Endothelial cell of umbilical vein (primary cell): ENCODE data around the gene NIT2. TPM values are rescaled to one million over a fixed set of nuclear protein-coding genes. Genes with fewer than 3 reads are reported as not detected.

Source experiments
- BruUV-seq: library from RNA; stranded (reverse); fragments of 400-500 nt; replicated peaks from 2 replicates; lab custom pipeline; 2021; lab: Mats Ljungman, UMichigan
- CTCF ChIA-PET: fragments of 300-600, 350-600 bp; sonication (Branson Sonifier 250); formaldehyde crosslinking; loops from one replicate; lab custom pipeline; 2021; ENCODE audit warnings: antibody characterized with exemption, inconsistent platforms; lab: Charles Lee
- POLR2A ChIA-PET: fragments of 300-600, 350-600 bp; sonication (Branson Sonifier 250); formaldehyde crosslinking; loops from one replicate; lab custom pipeline; 2021; ENCODE audit warnings: antibody characterized with exemption, inconsistent platforms; lab: Charles Lee
- DNase-seq: peaks from one replicate; pipeline ENCODE4 v3.0.0-alpha.2; 2011; ENCODE audit warnings: low read depth, low spot score
- FAIRE-seq: peaks from 2 replicates; lab custom pipeline; 2011; peaks lifted over from hg19 to GRCh38; lab: Jason Lieb, UNC
- H2AFZ ChIP-seq: 2 replicates; pipeline ENCODE4 v1.6.0; 2012; ENCODE audit warnings: low read depth, low read length, control low read depth, inconsistent platforms
- H3K27ac ChIP-seq: 2 replicates; pipeline ENCODE4 v1.5.1; 2011; ENCODE audit warnings: low read depth, mild to moderate bottlenecking, control low read depth, low read length, moderate library complexity; ENCODE audit not compliant: insufficient read depth
- H3K27me3 ChIP-seq, 2 experiments: 2 replicates each; pipeline versions ENCODE4 v1.6.0 to v1.6.1; 2011; ENCODE audit warnings: low read length in 2 of 2, mixed read lengths in 1 of 2; ENCODE audit not compliant: control insufficient read depth in 2 of 2, insufficient read depth in 2 of 2
- H3K36me3 ChIP-seq, 2 experiments: 2 replicates in 1 of 2; 3 replicates in 1 of 2; pipeline ENCODE4 v1.5.1; 2011; ENCODE audit warnings: low read length in 2 of 2, mild to moderate bottlenecking in 1 of 2, moderate library complexity in 1 of 2; ENCODE audit not compliant: control insufficient read depth in 2 of 2, insufficient read depth in 2 of 2; ENCODE audit errors: extremely low read depth in 1 of 2
- H3K4me1 ChIP-seq: 3 replicates; pipeline ENCODE4 v1.5.1; 2011; ENCODE audit warnings: mild to moderate bottlenecking, low read length; ENCODE audit not compliant: control insufficient read depth, insufficient read depth; ENCODE audit errors: extremely low read depth
- H3K4me2 ChIP-seq: 2 replicates; pipeline ENCODE4 v1.6.1; 2011; ENCODE audit warnings: low read length, control low read depth, mixed read lengths; ENCODE audit not compliant: insufficient read depth
- H3K4me3 ChIP-seq, 3 experiments: fragments of 200-600 bp in 1 of 3; sonication (generic), shearing (Covaris generic) in 1 of 3; replicated peaks in 1 of 3; 2 replicates each; pipeline ENCODE4 v1.5.1; 2011 to 2016; ENCODE audit warnings: control low read depth in 3 of 3, low read length in 3 of 3, mild to moderate bottlenecking in 2 of 3, inconsistent platforms in 1 of 3, low read depth in 1 of 3, moderate library complexity in 1 of 3; ENCODE audit not compliant: insufficient read depth in 1 of 3
- H3K79me2 ChIP-seq: 2 replicates; pipeline ENCODE4 v1.6.0; 2012; ENCODE audit warnings: low read length, inconsistent platforms; ENCODE audit not compliant: control insufficient read depth, insufficient read depth
- H3K9ac ChIP-seq: replicated peaks from 2 replicates; pipeline ENCODE3; 2011; ENCODE audit warnings: low read length, control low read depth; ENCODE audit not compliant: insufficient read depth; ENCODE audit errors: extremely low read depth
- H3K9me1 ChIP-seq: replicated peaks from 3 replicates; pipeline ENCODE4 v1.6.0; 2011; ENCODE audit warnings: mild to moderate bottlenecking, low read length; ENCODE audit not compliant: control insufficient read depth, insufficient read depth; ENCODE audit errors: extremely low read depth
- H3K9me3 ChIP-seq: replicated peaks from 2 replicates; pipeline ENCODE4 v1.5.1; 2012; ENCODE audit warnings: low read length, inconsistent platforms; ENCODE audit not compliant: control insufficient read depth, insufficient read depth
- H4K20me1 ChIP-seq: replicated peaks from 2 replicates; pipeline ENCODE3; 2011; ENCODE audit warnings: mild to moderate bottlenecking, low read length; ENCODE audit not compliant: control insufficient read depth, insufficient read depth; ENCODE audit errors: extremely low read depth
- EZH2 ChIP-seq: IDR thresholded peaks from 2 replicates; pipeline ENCODE4 v1.6.1; 2012; ENCODE audit warnings: borderline replicate concordance, low read depth, mild to moderate bottlenecking, moderate library complexity, low read length, inconsistent platforms; ENCODE audit not compliant: severe bottlenecking
- FOS ChIP-seq: IDR thresholded peaks from 2 replicates; pipeline ENCODE4 v1.6.1; 2011; ENCODE audit warnings: mild to moderate bottlenecking, low read length, moderate library complexity, borderline replicate concordance; ENCODE audit not compliant: insufficient read depth
- GATA2 ChIP-seq: IDR thresholded peaks from 2 replicates; pipeline ENCODE4 v1.7.0; 2011; ENCODE audit warnings: low read depth, mild to moderate bottlenecking, moderate library complexity, mixed read lengths, low read length; ENCODE audit not compliant: insufficient read length, insufficient read depth
- JUN ChIP-seq: IDR thresholded peaks from 2 replicates; pipeline ENCODE4 v1.6.1; 2011; ENCODE audit warnings: borderline replicate concordance, low read depth; ENCODE audit not compliant: insufficient read length, insufficient read depth
- MYC ChIP-seq: IDR thresholded peaks from one replicate; pipeline ENCODE4 v1.6.1; 2011; ENCODE audit warnings: mild to moderate bottlenecking, low read depth, low read length
- POLR2A ChIP-seq: IDR thresholded peaks from 2 replicates; pipeline ENCODE4 v1.6.1; 2012; ENCODE audit warnings: low read depth, mild to moderate bottlenecking, control low read depth, low read length
- POLR2AphosphoS5 ChIP-seq: IDR thresholded peaks from 2 replicates; pipeline ENCODE4 v1.6.1; 2012; ENCODE audit warnings: low read depth, mild to moderate bottlenecking, control low read depth, low read length, moderate library complexity; ENCODE audit not compliant: insufficient read depth
- dilution Hi-C: fragments of 300-500 bp; cut with MboI; formaldehyde crosslinking; loops from one replicate; pipeline ENCODE4 v1.15.0; 2019; ENCODE audit warnings: low sequenced_read_pairs; ENCODE audit not compliant: extremely low pct_ligation_motif_present
- intact Hi-C: fragments of 100-400 bp; cut with micrococcal nuclease; formaldehyde crosslinking; loops from one replicate; pipeline ENCODE4 v1.10.0; 2022
- polyA plus RNA-seq, 4 experiments: library from polyadenylated mRNA; depleted of rRNA in 3 of 4; stranded (reverse) in 3 of 4; unstranded in 1 of 4; fragments of >200 nt; gene quantifications; 2 replicates each; pipeline versions ENCODE4 v1.2.1 to v1.2.3, GENCODE V29; 2011 to 2012; ENCODE audit warnings: missing spikeins in 1 of 4
- total RNA-seq: library from RNA; stranded (reverse); gene quantifications from 2 replicates; pipeline ENCODE4 v1.2.3, GENCODE V29; 2021
- TF ChIP-seq, protein P1 (sequence below), 2 donors: IDR thresholded peaks; 1 replicate in 1 of 2; 2 replicates in 1 of 2; pipeline ENCODE4 v1.5.1; 2011; ENCODE audit warnings: low read length in 2 of 2, mild to moderate bottlenecking in 2 of 2, moderate library complexity in 2 of 2, control low read depth in 1 of 2, inconsistent platforms in 1 of 2, low read depth in 1 of 2; ENCODE audit not compliant: insufficient read depth in 1 of 2; ENCODE audit errors: extremely low read depth in 1 of 2
- TF ChIP-seq, protein P2 (sequence below): IDR thresholded peaks from 2 replicates; pipeline ENCODE4 v1.6.1; 2011; ENCODE audit not compliant: insufficient read depth, insufficient read length

The NIT2 gene
- total and polyA plus RNA-seq, 2 donors (not counting 3 experiments of a cell fraction or from before 2014, with no cell fraction given), result 19.4 to 20.5 TPM

DNA sequence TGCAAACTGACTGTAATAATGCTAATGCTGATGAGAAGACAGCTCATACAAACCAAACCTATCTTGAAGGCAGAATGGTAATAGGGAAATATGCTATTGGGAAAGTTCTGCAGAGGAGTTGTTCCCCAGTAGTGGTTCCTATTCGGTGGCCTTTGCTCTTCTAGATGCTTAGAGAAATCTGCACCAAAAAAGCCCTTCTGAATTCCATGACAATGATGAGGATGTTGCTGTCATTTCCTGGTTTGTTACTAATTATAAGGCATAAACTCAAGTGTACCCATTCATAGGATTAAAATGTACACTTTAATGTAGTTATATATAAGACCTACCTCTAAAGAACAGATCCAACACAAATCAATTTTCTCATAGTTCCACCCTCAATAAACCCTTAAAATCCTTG is 36.2 kb downstream of the NIT2 start:
- DNase-seq (no peak), FAIRE-seq (no peak)
- TF ChIP-seq POLR2A (no peak), EZH2 (no peak), MYC (no peak), POLR2AphosphoS5 (no peak), JUN (no peak), FOS (no peak), GATA2 (no peak)
- TF ChIP-seq, protein P1, sequence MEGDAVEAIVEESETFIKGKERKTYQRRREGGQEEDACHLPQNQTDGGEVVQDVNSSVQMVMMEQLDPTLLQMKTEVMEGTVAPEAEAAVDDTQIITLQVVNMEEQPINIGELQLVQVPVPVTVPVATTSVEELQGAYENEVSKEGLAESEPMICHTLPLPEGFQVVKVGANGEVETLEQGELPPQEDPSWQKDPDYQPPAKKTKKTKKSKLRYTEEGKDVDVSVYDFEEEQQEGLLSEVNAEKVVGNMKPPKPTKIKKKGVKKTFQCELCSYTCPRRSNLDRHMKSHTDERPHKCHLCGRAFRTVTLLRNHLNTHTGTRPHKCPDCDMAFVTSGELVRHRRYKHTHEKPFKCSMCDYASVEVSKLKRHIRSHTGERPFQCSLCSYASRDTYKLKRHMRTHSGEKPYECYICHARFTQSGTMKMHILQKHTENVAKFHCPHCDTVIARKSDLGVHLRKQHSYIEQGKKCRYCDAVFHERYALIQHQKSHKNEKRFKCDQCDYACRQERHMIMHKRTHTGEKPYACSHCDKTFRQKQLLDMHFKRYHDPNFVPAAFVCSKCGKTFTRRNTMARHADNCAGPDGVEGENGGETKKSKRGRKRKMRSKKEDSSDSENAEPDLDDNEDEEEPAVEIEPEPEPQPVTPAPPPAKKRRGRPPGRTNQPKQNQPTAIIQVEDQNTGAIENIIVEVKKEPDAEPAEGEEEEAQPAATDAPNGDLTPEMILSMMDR (IDR thresholded peaks at IDR 0.05; ENCODE audit: extremely low read depth in 1 of 2, insufficient read depth in 1 of 2, low read depth in 1 of 2, low read length in 2 of 2), result no peak
- TF ChIP-seq, protein P2, sequence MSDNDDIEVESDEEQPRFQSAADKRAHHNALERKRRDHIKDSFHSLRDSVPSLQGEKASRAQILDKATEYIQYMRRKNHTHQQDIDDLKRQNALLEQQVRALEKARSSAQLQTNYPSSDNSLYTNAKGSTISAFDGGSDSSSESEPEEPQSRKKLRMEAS, result no peak
- Histone ChIP-seq H3K36me3 (peaks cover 8 to 20% of the 10 kb centered on the region in 2 experiments), H3K79me2 (no peaks in the 10 kb centered on the region), H3K4me2 (no peak overlapping the region), H3K4me3 (no peak overlapping the region), H3K9ac (no peak overlapping the region), H2AFZ (no peak overlapping the region), H4K20me1 (no peaks in the 10 kb centered on the region), H3K27ac (no peak overlapping the region), H3K4me1 (no peaks in the 10 kb centered on the region), H3K9me1 (no peaks in the 10 kb centered on the region), H3K27me3 (no peaks in the 10 kb centered on the region), H3K9me3 (no peaks in the 10 kb centered on the region)
- dilution Hi-C loops, result no loop called here
- intact Hi-C loops, result no loop called here
- POLR2A ChIA-PET, result no interaction called here
- CTCF ChIA-PET, result no interaction called here
- BruUV-seq, result no TSS peak
